Activated T-cell treated with anti-CD3 and anti-CD28 coated beads for 4 hours (primary cell): ENCODE data around the gene CALHM1.
A peak's percentile ranks its signal among the peaks of the same experiment; 100 is the strongest.

Experiments
- DNase-seq: peaks from one replicate; pipeline ENCODE4 v3.0.0-alpha.2; 2020

Gene CALHM1

DNA sequence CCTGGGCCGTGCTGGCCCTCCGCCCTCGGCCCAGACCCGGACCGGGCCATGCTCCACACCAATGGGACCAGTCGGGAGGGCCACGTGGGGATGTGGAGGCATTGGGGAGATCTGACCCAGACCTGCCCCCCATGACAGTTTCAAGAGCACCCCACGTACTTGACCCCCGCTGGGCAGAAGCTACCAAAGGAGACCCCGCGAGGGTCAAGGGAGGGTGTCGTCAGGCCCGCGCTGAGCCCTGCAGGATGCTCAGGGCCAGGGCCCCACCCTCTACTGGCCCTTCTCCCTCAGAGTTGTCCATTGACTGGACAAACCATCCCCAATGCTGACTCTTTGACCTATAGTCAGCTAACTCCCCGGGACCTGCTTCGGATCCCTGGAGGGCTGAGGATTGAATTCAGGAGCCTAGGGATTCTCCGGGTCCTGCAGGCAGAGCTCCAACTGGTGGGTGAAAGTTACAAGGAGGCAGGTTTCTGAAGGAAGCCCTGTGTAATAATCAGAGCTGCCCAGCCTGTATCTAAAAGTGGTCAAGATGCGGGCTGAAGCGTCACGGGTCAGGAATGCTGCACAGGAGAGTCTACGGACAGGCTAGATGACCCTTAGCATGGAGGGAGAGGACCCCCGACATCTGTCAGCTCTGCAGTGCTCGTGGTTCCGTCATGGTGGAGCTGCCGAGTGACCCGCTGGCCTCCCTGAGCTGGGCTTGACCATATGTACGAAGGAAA, 6.0 kb downstream of the CALHM1 start:
- no peak for DNase-seq

- DNase-seq, result peak; percentile 48
These were observed 6.7 kb downstream of the CALHM1 start, which contains the start of gene CALHM2 for GRCh38 chr10:103451831-103452505. Gene CALHM2, minus strand, starts transcription at chr10:103452370. Its CDS starts 2,429 bp downstream, at chr10:103449941.

- DNase-seq, result no peak
These were observed 7.4 kb downstream of the CALHM1 start for GRCh38 chr10:103451091-103451813.

DNA sequence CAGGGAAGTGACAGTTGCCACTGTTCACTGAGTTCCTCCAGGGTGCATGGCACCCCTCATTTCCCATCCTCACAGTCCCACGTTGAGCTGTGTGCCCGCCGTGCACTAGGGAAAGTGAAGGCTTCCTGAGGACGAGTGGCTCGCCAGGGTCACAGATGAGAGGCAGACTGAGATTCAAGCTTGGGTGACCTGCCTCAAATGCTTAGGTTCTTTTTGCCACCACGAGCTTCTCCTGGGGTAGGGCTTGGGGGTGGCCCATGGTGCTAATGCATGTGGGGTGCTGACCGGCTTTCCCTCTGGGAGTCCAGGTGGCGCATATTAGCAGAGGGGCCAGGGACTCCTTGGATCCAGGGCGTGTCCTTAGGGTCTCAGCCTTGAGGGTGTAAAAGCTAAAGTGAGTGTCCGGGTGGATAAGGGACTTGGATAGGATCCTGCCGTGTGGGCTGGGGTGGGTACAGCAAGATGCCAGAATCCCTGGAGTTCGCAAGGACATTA, 8.5 kb downstream of the CALHM1 start:
- DNase-seq, result no peak

GRCh38 chr10:103449208-103450144, 9.2 kb downstream of the CALHM1 start:
- no peak for DNase-seq

DNA sequence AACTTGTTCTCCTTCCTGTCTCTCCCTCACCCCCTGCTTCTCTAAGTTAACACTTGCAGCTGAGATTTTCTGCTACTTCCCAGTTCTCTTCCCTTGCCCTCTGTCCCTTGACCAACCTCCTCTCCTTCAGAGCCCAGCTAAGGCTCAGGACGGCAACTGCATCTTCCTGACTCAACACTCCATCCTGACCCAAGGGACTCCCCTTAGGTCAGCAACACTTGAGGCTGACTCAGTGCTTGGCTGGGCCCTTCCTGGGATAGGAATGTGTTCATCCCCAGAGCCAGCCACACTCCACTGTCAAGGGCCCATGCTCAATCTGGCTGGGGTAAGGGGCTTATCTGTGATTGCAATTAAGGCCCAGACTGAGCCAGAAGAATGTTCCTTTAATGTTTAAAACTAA, 10.0 kb downstream of the CALHM1 start:
- no peak for DNase-seq

DNA sequence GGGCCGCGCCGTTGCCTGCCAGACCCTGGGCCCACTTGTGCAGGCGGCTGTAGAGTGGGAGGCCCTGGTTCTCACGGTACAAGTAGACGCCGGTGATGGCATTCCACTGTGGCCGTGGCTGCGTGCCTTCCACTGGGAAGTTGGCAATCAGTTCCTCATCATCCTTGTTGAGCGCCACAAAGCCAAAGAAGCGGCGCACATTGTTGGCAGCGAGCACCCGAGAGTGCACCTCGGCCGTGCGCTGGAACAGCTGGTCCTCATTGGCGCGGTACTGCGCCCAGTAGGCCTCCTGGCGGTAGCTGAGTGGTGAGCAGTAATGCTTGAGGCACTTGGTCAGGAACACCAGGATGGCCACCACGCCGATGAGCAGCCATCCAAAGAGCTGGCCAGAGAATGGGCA, 11.5 kb downstream of the CALHM1 start:
- no peak for DNase-seq

- no peak for DNase-seq
These were observed 12.7 kb downstream of the CALHM1 start for GRCh38 chr10:103445767-103446567.

GRCh38 chr10:103445366-103445765, 13.3 kb downstream of the CALHM1 start:
- DNase-seq, result no peak

DNA sequence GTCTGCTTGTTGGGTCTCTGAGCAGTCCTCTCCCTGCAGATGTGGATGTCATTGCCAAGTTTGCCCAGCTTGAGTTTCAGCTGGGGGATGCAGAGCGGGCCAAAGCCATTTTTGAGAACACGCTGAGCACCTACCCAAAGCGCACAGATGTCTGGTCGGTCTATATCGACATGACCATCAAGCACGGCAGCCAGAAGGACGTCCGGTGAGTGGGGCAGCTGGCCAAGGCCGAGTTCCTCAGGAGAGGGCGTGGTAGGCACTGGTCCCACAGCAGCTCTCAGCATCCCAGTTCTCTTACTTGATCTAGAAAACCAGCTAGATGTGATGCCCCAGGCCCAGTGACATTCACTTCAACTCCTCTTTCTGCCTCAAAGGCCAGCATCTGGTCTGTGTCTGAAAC, 14.2 kb downstream of the CALHM1 start:
- no peak for DNase-seq

DNA sequence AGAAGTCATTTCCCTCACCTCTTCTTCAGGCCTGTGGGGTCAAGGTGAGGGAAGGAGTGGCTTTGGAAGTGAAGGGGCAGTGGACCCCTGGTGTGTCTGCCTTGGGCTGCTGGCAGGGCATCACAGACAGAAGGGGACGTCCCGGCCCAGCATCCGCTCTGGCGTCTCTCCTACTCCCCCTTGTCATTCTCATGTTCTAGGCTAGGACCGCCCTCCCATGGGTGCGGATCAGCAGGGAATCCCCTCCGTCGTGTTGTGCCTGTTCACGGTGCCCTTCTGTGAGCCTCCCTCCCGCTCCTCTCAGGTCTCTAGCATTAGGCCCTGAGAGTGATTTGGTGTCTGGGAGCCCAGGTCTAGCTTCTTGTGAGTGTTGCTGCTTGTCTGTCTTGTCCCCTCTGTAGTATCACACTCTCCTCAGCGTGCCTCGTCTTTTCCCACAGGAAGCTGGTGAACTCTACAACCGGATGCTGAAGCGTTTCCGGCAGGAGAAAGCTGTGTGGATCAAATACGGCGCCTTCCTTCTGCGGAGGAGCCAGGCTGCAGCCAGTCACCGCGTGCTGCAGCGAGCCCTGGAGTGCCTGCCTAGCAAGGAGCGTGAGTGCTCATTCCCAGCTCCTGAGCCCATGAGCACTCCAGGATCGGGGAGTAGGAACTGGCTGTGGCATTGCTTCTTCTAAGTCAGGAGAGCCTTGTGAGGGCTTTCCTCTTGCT, 15.1 kb downstream of the CALHM1 start:
- no peak for DNase-seq

GRCh38 chr10:103442031-103442461, 16.7 kb downstream of the CALHM1 start:
- DNase-seq, result no peak

DNA sequence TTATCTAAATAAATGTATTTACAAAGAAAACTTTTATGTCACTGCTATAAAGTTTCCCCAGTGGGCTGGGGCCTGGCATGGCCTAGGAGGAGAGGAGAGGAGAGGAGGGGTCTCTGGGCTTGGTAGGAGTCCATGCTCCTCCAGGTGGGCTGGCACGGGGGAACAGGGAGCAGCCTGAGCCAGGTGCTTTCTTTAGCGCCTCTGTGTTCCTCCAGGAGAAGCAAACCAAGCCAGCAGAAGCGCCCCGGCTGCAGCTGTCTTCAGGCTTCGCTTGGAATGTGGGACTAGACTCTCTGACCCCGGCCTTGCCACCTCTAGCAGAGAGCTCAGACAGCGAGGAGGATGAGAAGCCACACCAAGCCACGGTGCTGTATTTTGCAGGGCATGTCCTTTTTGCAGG, 17.1 kb downstream of the CALHM1 start:
- no peak for DNase-seq

- DNase-seq, result no peak
These were observed 17.5 kb downstream of the CALHM1 start for GRCh38 chr10:103441206-103441605.

DNA sequence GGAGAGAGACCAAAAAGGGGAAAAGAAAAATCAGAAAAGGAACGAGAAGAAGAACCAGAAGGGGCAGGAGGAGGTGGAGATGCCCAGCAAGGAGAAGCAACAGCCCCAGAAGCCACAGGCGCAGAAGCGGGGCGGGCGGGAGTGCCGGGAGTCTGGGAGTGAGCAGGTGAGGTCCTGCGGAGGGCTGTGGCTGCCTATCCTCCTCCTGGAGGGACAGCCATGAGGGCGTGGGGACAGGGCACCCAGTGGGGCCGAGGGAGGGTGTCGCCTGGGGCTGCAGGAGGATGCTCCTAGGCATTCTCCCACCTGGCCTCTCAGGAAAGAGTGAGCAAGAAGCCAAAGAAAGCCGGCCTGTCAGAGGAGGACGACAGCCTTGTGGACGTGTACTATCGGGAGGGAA, 18.3 kb downstream of the CALHM1 start:
- DNase-seq, result no peak

DNA sequence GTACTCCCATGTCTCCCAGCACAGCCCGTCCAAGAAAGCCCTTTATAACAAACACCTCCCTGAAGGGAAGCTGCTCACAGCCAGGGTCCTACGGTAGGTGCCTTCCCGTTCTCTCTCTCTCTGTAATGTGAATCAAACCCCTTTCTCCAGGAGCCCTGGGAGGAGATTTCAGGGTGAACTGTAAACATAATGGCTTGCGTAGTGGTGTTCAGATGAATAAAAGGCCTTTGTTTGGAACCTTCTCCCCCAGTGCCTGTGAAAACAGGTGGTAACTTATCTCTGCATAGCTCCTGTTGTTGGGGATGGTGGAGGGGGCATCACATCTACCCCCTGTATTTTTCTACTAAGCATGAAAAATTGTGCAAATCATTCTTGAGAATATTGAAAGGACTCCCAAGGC, 18.9 kb downstream of the CALHM1 start:
- DNase-seq, result no peak

GRCh38 chr10:103433858-103434257, 24.8 kb downstream of the CALHM1 start:
- DNase-seq, result no peak

DNA sequence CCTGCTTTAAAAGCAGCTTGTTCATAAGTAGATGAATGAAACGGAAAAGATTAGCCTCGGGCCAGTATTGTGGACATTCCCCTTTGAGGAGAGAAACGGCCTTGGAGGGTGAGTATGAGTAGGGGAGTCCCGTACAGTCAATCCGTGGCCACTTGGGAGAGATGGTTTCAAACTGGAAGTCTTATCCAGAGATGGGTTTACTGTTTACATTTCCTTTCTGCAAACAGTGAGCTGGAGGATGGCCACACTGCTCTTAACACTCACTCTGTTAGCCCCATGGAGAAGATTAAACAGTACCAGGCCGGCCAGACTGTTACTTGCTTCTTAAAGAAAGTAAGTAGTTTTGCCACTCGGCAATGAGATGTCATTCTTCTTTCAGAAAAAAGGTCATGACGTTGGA, 26.8 kb downstream of the CALHM1 start:
- DNase-seq, result no peak

- DNase-seq, result no peak
These were observed 29.1 kb downstream of the CALHM1 start for GRCh38 chr10:103429647-103430046.

DNA sequence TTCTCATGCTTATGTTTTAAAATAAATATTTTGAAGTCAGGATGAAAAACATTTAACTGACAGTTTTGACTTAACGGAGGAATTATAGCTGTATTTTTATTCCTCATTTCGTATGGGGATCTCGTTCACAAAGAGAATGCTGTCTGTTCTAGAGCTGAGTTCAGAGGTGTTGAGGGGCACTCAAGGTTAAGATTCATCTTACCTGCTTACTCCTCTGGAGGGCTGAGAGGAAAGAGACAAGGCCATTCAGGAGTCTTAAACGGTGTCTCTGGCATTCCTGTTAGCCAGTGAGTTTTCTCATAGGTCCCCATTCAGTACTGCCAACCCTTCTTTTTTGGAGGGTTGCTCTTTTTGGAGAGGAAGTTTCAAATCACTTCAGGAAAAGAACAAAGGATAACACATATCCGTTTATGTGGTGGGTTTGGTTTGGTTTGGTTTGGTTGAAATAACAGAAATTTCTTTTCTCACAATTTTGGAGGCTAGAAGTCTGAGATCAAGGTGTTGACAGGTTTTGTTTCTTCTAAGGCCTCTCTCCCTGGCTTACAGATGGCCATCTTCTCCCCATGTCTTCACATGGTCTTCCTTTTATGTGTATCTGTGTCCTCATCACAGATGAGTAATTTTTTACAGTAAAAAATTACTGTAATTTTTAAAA, 29.6 kb downstream of the CALHM1 start:
- no peak for DNase-seq
